ENCODE measurements around the gene MAPK12. TPM values are rescaled to one million over a fixed set of nuclear protein-coding genes. Genes with fewer than 3 reads are reported as not detected.

Gene MAPK12
- total and polyA plus RNA-seq, 2 of the 8 experiments (the other 6 are each of a cell fraction or from before 2014, with no cell fraction given), result 17.3 to 20.3 TPM

DNA sequence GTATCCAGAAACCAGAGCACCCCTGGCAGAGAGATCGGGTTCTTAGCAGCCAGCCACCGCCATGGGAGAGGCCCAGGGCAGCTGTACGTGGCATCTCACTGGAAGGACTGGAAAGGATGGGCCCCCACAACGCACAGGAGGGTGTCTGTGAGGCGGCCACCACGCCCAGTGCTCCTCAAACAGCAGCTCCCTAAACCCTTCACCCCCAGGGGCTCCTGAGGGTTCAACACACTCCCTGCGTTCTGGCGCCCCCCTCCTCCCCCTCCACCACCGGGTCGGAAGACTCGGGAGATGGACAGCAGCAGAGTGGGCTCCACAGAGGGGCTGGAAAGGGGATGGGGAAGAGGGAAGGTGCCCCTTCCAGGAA, 1.1 kb downstream of the MAPK12 start:
- Histone ChIP-seq H2BK15ac (ENCODE audit: low read length) (no peak overlapping the region), H3K14ac (ENCODE audit: insufficient read length) (no peak overlapping the region), H4K5ac (ENCODE audit: insufficient read length, low read depth, low read length) (no peak overlapping the region), H2BK5ac (ENCODE audit: low read depth, low read length) (no peak overlapping the region), H2BK120ac (replicated peaks; ENCODE audit: low read depth, low read length) (no peak overlapping the region), H3K4me2 (ENCODE audit: insufficient read depth in 1 of 2, low read depth in 2 of 2, low read length in 2 of 2) (peak overlapping the region; percentile 77 to 78), H3K79me2 (ENCODE audit: control insufficient read depth in 1 of 2, insufficient read depth in 2 of 2, low read length in 2 of 2) (no peaks in the 10 kb centered on the region), H3K4me3 (ENCODE audit: extremely low read depth in 1 of 4, insufficient read depth in 2 of 4, low read depth in 3 of 4, low read length in 4 of 4) (peak overlapping the region; percentile 35 to 73 (median 48)), H4K20me1 (replicated peaks in 1 of 2; ENCODE audit: control insufficient read depth in 1 of 2, insufficient read depth in 2 of 2, low read length in 2 of 2) (peaks cover 5 to 12% of the 10 kb centered on the region in 2 experiments), H4K91ac (replicated peaks; ENCODE audit: insufficient read length, low read length) (no peak overlapping the region), H3K23ac (ENCODE audit: insufficient read length) (no peak overlapping the region), H3K9me3 (ENCODE audit: insufficient read depth in 2 of 2, low read depth in 1 of 2, low read length in 1 of 2) (no peaks in the 10 kb centered on the region), H2BK20ac (ENCODE audit: low read length) (no peak overlapping the region), H3K18ac (ENCODE audit: extremely low read depth, low read length) (no peak overlapping the region), H3K27ac (ENCODE audit: low read depth, low read length) (no peak overlapping the region), H4K8ac (ENCODE audit: extremely low read depth, insufficient read depth, low read length) (no peak overlapping the region), H2AK5ac (ENCODE audit: low read depth, low read length) (no peak overlapping the region), H3K4ac (replicated peaks; ENCODE audit: insufficient read length, low read depth, low read length) (no peak overlapping the region), H3K79me1 (ENCODE audit: low read depth, low read length) (no peaks in the 10 kb centered on the region), H3K27me3 (replicated peaks in 1 of 4; ENCODE audit: control insufficient read depth in 3 of 4, extremely low read depth in 1 of 4, insufficient read depth in 3 of 4, low read length in 3 of 4) (peaks cover 1 to 22% (median 16%) of the 10 kb centered on the region in 4 experiments; a peak in 6 of 7 replicates), H2AFZ (ENCODE audit: low read length) (no peak overlapping the region; the same call in 1 of the 2 replicates), H3K23me2 (ENCODE audit: low read depth, low read length) (peaks cover 6% of the 10 kb centered on the region; the same call in 1 of the 2 replicates), H3K4me1 (replicated peaks in 1 of 4; ENCODE audit: control insufficient read depth in 3 of 4, insufficient read depth in 4 of 4, low read length in 3 of 4) (peaks cover 0 to 20% (median 10%) of the 10 kb centered on the region in 4 experiments; a peak in 6 of 7 replicates), H2BK12ac (ENCODE audit: low read depth, low read length) (no peak overlapping the region), H3K56ac (replicated peaks; ENCODE audit: insufficient read length, low read depth, low read length) (no peak overlapping the region), H3K36me3 (ENCODE audit: control insufficient read depth in 2 of 4, insufficient read depth in 4 of 4, low read length in 3 of 4) (no peaks in the 10 kb centered on the region), H3K9ac (replicated peaks in 1 of 4; ENCODE audit: extremely low read depth in 1 of 4, low read depth in 3 of 4, low read length in 3 of 4) (peak overlapping the region in 1 of 4 experiments; percentile 19; a peak in 2 of 7 replicates)
- 53% methylated on average over 6 of the region's 11 CpGs; no CpG with 5 or more reads in 1 of the 2 experiments for WGBS, 2 experiments (ENCODE audit: extremely low coverage in 1 of 2, insufficient coverage in 1 of 2, insufficient read length in 1 of 2, insufficient replicate concordance in 2 of 2, low coverage in 1 of 2, low lambda C conversion rate in 2 of 2, missing lambda C conversion rate in 1 of 2)
- FAIRE-seq (no peak), DNase-seq (ENCODE audit: low read depth in 1 of 2, low spot score in 2 of 2) (no peak)
- CTCF ChIA-PET (ENCODE audit: partially characterized antibody), result interaction anchor here (1.2 to 4.7 kb wide), 4 partner anchors 8 to 82 kb away, joined by 4 to 26 read pairs (median 14); partner anchors contain the start of gene HDAC10
- TF ChIP-seq SIX5 (IDR thresholded peaks at IDR 0.05; ENCODE audit: low read depth, low read length) (no peak), POLR2A (IDR thresholded peaks at IDR 0.05; ENCODE audit: control extremely low read depth in 1 of 2, low read depth in 2 of 2, low read length in 2 of 2) (0 out of 3 replicates have a peak, but pooled peaks of 1 of the 2 experiments have one; percentile 6)
- POLR2A ChIA-PET (ENCODE audit: partially characterized antibody), result interaction anchor here (1.0 to 2.3 kb wide), 3 partner anchors 8 to 12 kb away, joined by 3 to 5 read pairs (median 3); partner anchors contain the start of gene HDAC10

Measured in H1 (cell line).